CD4-positive, alpha-beta T cell treated with Interleukin-4 for 1 hour (primary cell): ENCODE results near the gene PHAX.
"Not testable (repeated sequence)": the region's sequence is repeated elsewhere in the genome, so short reads cannot be mapped to it uniquely, and the experiment has no call there.

ENCODE experiments used
- DNase-seq, 2 donors: peaks; one replicate each; pipeline ENCODE4 v3.0.0-alpha.2; 2020 to 2022

Gene PHAX

DNA sequence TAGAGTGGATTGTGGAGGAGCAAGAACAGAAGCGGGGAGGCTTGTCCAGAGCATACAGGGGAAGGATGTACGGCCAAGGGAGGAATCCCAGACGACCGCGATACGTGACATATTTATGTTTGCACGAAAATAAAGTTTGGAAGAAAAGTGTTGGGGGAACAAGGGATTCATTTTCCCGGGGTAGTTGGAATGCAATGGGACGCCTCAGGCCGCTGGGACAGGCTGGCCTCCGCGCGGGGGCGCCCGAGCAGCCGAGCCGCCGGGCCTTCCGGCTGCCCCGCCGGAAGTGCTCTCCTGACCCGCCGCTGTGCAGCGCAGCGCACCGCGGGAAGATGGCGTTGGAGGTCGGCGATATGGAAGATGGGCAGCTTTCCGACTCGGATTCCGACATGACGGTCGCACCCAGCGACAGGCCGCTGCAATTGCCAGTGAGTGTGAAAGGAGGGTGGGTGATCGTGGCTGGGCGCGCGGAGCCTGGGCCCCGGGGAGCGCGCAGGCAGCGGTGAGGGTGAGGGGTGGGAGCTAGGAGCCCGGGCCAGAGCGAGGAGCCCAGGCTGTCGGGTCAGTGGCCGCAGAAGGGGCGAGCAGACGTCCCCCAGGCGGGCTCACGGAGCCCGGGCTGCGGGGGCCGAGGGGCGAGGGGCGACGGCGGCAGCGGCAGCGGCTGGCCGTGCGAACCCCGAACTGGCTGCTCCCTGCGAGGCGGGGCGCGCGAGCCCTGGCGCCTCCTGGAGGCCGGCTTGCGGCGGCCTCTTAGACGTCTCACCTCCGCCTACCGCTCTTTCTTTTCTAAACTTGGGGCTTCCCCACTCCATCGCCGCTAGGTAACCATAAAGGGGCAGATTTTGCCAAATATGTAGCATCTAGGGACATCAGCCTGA, at the start of gene PHAX:
PHAX (plus strand) TSS at position 317 of the 881 bp plus-strand sequence; CDS start at position 333, 16 bp downstream.
- peak; percentile 73 to 74 for DNase-seq

DNA sequence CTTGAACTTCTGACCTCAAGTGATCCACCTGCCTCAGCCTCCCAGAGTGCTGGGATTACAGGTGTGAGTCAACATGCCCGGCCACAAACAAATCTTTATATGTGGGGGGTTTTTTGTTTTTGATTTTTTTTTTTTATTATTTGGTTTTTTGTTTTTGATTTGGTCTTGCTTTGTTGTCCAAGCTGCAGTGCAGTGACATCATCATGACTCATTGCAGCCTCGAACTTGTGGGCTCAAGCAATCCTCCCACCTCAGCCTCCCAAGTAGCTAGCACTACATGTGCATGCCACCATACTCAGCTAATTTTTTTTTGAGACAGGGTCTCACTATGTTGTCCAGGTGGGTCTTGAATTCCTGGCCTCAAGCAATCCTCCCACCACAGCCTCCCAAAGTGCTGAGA, 48.1 kb upstream of the PHAX start:
- DNase-seq, result no peak

DNA sequence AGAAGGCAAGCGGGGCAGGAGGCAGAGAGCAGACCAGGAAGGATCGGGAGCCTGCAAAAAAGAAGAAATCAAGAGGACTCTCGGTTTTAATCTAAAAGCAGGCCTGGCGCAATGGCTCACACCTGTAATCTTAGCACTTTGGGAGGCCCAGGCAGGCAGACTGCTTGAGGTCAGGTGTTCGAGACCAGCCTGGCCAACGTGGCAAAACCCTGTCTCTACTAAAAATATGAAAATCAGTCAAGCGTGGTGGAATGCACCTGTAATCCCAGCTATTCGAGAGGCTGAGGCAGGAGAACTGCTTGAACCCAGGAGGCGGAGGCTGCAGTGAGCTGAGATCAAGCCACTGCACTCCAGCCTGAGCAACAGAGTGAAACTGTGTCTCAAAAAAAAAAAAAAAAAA, 45.6 kb upstream of the PHAX start:
- not testable (repeated sequence) for DNase-seq

DNA sequence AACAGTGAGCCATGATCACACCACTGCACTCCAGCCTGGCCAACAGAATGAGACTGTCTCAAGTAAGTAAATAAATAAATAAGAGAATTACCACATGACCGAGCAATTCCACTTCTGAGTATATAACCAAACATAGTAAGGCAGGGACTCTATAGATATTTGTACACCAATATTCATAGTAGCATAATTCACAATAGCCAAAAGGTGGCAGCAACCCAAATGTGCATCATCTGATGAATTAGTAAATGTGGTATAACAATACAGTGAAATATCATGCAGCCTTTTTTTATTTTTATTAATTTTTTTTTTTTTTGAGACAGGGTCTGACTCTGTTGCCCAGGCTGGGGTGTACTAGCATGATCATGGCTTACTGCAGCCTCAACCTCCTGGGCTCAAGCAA, 38.8 kb upstream of the PHAX start:
- DNase-seq, result no peak

DNA sequence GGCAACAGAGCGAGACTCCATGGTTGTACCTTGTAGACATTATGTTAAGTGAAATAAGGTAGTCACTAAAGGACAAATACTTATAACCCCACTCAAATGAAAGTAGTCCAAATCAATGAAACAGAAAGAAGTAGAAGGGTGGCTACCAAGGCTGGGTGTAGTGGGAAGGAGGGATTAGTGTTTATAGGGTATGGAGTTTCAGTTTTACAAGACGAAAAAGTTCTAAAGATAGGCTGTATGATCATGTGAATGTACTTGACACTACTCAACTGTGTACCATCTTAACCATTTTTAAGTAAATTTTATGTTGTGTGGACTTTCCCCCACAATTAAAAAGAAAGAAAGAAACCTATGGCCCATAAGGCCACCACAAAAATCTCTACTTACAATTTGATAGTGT, 37.9 kb upstream of the PHAX start:
- no peak for DNase-seq

GRCh38 chr5:126568206-126568755, 32.5 kb upstream of the PHAX start:
- no peak for DNase-seq

GRCh38 chr5:126575644-126576043, 25.1 kb upstream of the PHAX start:
- DNase-seq, result no peak

GRCh38 chr5:126576974-126577373, 23.8 kb upstream of the PHAX start:
- no peak for DNase-seq

GRCh38 chr5:126577415-126577814, 23.3 kb upstream of the PHAX start:
- no peak for DNase-seq

DNA sequence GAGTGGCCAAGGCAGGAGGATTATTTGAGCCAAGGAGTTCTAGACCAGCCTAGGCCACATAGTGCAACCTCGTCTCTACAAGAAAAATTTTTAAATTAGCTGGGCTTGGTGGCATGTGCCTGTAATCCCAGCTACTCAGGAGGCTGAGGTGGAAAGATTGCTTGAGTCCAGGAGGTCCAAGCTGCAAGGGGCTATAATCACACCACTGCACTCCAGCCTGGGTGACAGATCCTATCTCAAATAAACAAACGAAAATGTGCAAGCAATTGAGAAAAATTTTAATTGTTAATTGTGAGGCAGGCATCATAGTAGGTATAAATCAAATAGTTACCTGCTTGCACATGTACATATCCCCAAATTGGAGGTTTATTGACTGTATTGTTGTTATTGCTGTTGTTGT, 21.0 kb upstream of the PHAX start:
- DNase-seq, result no peak

DNA sequence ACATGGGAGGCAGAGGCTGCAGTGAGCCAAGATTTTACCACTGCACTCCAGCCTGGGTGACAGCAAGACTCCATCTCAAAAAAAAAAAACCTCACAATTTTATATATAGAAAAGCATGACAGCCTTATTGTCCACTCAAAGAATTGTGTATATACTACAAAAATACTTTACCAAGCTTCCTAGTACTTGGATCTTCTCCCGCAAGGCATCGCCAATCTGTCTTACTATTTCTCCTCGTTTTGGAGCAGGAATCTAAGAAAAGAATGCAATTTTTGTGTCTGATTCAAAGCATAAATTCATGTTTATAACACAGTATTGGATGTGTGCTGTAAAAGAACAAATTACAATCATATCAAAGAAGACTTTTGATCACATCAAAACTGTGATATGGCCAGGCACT, 17.0 kb upstream of the PHAX start:
- no peak for DNase-seq

GRCh38 chr5:126587551-126588390, 13.0 kb upstream of the PHAX start:
- DNase-seq, result no peak

DNA sequence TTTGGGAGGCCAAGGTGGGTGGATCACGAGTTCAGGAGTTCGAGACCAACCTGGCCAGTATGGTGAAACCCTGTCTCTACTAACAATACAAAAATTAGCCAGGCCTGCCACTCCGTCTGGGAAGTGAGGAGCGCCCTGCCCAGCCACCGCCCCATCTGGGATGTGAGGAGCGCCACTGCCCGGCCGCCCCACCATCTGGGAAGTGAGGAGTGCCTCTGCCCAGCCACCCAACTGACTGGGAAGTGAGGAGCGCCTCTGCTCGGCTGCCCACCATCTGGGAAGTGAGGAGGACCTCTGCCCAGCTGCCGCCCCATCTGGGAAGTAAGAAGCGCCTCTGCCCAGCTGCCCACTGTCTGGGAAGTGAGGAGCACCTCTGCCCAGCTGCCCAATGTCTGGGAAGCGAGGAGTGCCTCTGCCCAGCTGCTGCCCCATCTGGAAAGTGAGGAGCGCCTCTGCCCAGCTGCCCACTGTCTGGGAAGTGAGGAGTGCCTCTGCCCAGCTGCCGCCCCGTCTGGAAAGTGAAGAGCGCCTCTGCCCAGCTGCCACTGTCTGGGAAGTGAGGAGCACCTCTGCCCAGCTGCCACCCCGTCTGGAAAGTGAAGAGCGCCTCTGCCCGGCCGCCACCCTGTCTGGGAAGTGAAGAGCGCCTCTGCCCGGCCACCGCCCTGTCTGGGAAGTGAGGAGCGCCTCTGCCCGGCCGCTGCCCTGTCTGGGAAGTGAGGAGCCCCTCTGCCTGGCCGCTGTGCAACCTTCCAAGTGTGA, 11.0 kb upstream of the PHAX start:
- no peak for DNase-seq

GRCh38 chr5:126591549-126591948, 9.2 kb upstream of the PHAX start:
- no peak for DNase-seq

DNA sequence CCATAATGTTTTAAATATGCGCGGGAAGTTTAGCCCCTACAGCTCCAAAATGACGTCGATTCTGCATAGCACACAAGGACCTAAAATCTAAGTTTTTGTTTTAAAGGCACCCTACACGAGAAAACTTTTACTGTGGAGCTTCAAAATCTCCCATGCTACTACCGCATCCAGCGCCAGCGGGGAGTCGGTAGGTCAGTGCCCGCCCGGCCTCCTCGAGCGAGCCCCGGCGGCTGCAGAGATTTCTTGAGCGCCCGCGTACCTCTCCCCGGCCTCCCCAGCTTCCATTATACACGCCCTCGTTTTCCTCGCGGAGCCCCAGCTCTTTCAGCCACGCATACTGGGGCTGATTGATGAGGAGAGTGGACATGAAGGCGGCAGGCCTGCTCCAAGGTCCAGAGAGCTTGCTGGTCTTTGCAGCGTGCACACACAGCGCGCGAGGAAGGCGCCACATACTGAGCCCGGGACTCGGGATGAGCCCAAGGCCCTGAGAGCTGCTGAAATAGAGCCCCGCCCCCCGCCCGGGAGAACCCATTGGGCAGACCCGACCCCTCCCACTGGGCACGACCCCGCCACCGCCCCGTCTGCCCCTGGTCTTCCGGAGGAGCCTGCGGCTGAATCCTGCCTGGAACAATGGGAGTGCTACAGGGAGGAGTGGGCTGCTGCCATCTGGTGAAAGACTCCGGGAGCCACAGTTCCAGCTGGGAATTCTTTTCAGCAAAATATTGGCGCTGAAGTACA, 5.8 kb upstream of the PHAX start, which contains the start of gene ALDH7A1:
ALDH7A1 (minus strand) TSS at position 472 of the 738 bp plus-strand sequence; CDS start at position 451, 21 bp downstream.
- DNase-seq, result peak; percentile 9 to 38

DNA sequence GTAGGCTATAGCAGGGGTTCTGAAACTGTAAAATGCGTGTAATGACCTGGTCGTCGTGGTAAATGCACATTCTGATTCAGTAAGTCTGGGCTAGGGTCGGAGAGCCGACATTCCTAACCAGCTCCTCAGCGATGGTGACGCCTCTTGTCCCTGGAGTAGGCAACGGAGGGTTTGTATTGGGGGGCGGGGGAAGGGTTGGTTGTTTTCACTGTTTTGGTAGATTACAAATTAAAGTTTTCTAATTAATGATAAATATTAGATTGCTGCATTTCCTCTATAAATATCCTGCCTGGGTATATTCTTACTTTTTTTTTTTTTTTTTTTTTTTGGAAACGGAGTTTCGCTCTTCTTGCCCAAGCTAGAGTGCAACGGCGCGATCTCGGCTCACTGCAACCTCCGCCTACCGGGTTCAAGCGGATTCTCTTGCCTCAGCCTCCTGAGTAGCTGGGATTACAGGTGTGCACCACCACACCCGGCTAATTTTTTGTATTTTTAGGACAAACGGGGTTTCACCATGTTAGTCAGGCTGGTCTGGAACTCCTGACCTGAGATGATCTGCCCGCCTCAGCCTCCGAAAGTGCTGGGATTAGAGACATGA, 5.2 kb upstream of the PHAX start:
- DNase-seq, result no peak

DNA sequence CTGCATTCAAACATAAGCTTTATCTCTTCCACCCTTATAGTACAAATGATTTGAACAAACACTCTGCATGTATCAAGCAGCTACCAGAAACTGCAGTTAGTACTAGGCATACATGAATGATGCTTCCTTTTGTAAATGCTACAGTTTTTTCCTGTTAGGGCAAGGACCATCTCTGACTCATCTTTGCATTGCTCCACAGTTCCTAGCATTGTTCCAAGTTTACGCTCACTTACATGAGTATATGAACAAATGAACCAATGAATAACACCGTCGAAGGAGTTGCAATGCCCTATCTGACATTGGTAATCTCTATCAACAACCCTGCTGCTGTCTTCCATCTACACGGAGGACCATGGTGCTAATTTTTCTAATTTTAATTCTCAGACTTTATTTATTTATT, 3.6 kb upstream of the PHAX start:
- DNase-seq, result no peak

DNA sequence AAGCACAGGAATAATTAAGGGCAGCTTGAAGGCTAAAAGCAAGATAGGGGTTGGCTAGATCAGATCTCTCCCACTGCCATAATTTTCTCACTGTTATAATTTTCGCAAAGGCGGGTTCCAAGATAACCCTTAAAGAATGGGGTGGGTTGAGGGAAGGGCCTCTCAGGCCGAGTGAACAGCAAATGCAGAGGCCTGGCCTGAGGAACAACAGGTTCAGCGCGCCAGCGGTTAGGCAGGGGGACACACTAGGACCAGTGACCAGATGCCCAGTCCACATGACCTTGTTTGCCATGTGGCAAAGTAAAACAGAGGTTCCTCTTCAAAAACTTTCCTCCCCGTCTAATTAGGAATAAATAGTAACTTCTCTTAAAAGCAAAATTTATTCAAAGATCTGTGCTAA, 1.2 kb upstream of the PHAX start:
- no peak for DNase-seq

DNA sequence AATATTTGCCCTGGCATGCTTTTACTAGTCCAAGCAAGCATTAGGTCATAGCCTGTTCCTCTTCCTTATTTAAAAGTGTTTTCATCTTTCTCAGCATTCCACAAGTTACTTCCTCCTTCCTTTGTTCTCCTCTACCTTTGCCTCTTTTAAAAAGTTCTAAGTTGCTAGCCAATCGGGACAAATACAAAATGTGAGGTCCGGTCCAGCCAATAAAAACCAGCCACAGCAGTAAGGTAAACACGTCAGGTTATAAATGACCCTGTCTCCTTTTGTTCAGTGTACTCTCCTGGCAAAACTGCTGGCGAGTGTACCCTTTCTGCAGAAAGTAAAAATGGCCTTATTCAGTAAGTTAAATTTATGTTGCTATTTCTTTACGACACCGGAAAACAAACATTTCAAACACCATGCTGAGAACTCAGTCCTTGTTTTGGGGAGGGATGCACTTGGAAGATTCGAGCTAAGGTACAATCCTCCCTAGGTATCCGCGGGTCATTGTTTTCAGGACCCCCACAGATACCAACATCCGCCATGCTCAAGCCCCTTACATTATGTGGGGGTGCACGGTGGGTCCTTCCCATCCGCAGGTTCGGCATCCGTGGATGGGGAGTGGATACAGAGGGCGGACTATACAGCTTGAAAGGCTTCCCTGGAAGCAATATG, 646 bp upstream of the PHAX start:
- not testable (repeated sequence) for DNase-seq

DNA sequence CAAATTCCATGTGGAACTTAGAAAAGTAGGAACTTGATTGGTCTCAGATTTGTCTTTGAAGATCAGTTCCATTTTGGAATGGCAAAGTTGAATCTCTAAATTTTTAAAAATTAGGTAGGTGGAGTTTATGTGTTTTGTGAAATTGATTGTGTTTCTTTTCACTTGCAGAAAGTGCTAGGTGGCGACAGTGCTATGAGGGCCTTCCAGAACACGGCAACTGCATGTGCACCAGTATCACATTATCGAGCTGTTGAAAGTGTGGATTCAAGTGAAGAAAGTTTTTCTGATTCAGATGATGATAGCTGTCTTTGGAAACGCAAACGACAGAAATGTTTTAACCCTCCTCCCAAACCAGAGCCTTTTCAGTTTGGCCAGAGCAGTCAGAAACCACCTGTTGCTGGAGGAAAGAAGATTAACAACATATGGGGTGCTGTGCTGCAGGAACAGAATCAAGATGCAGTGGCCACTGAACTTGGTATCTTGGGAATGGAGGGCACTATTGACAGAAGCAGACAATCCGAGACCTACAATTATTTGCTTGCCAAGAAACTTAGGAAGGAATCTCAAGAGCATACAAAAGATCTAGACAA, 2.8 kb downstream of the PHAX start:
- no peak for DNase-seq

GRCh38 chr5:126605525-126605924, 4.8 kb downstream of the PHAX start:
- no peak for DNase-seq
